Measurements from ENCODE around the gene MARS1.

Gene MARS1

GRCh38 chr12:57475271-57476161 lies 12.4 kb upstream of the MARS1 start:
- TF ChIP-seq ZIC2 (tag by site-specific recombination; IDR thresholded peaks at IDR 0.05) (no peak), ZNF639 (tag by site-specific recombination; IDR thresholded peaks at IDR 0.05) (no peak), ZNF341 (tag by site-specific recombination; IDR thresholded peaks at IDR 0.05; ENCODE audit: low read depth) (no peak)
- CTCF ChIA-PET, result interaction anchor here (0.9 to 2.4 kb wide), 5 partner anchors 10 to 23 kb away, joined by 5 to 19 read pairs (median 5); partner anchors contain the start of genes GLI1 and INHBE
- Histone ChIP-seq H3K4me1 (ENCODE audit: control insufficient read depth, insufficient read depth, low read length) (no peaks in the 10 kb centered on the region), H3K36me3 (ENCODE audit: control insufficient read depth in 2 of 2, insufficient read depth in 1 of 2, low read length in 2 of 2) (no peaks in the 10 kb centered on the region), H3K4me3 (ENCODE audit: low read depth, low read length) (no peak overlapping the region), H3K9me3 (ENCODE audit: control insufficient read depth, insufficient read depth, low read depth, low read length) (no peaks in the 10 kb centered on the region), H3K27ac (ENCODE audit: extremely low read depth, low read depth, low read length) (no peak overlapping the region)
- POLR2A ChIA-PET, result no interaction called here

DNA sequence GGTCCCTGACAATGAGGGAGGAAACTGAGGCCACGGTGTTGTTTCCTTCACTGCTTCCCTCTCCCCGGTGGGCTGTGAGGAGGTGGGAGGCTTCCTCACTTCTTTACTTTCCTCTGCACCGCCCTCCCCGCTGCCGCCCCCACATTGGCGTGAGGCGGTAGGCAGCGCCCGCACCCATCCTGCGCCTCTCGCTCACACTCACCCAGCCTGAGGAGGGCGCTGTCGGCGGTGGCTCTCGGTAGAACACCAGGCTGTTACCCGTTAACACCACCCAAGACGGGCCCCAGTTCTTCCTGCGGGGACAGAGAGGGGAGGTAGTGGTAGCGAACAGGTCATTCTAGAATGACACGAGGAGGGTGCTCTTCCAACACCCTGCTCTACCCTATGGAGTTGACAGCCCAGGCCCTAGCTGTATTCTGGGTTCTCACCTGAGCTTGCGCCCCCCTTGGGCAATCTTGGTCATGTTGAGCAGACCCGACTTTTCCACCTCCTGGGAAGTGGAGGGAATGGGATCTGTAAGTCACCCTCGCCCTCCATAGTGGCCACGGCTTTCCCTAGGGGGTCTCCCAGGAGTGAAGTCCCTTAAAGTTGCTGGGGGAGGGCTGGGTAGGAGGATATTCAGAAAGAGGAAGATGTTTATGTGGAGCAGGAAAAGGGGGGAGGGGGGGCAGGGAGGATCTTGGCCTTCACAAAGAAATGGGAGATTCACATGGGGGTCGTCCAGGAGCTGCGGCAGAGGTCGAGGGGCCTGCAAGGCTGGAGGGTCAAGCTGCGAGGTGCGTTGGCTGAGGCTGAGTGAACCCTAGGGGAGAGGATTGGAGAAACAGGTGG lies 11.5 kb upstream of the MARS1 start:
- H3K27ac ChIP-seq (ENCODE audit: extremely low read depth, low read depth, low read length), result no peak overlapping the region
- no peaks in the 10 kb centered on the region for H3K4me1 ChIP-seq (ENCODE audit: control insufficient read depth, insufficient read depth, low read length)
- POLR2A ChIA-PET, result no interaction called here
- no peak overlapping the region for H3K4me3 ChIP-seq (ENCODE audit: low read depth, low read length)
- H3K9me3 ChIP-seq (ENCODE audit: control insufficient read depth, insufficient read depth, low read depth, low read length), result no peaks in the 10 kb centered on the region
- CTCF ChIA-PET, result interaction anchor here (1.0 to 1.7 kb wide), 2 partner anchors 14 to 21 kb away, joined by 4 read pairs; partner anchors contain the start of gene INHBE
- no peak for TF ChIP-seq ZNF24 (tag by site-specific recombination; IDR thresholded peaks at IDR 0.05)
- TF ChIP-seq ZNF138 (tag by site-specific recombination; IDR thresholded peaks at IDR 0.05; ENCODE audit: borderline replicate concordance), result no peak
- TF ChIP-seq ZNF707 (tag by site-specific recombination; IDR thresholded peaks at IDR 0.05), result no peak
- TF ChIP-seq ZNF335 (tag by site-specific recombination; conservative IDR thresholded peaks at IDR 0.05), result no peak
- TF ChIP-seq, protein P1, sequence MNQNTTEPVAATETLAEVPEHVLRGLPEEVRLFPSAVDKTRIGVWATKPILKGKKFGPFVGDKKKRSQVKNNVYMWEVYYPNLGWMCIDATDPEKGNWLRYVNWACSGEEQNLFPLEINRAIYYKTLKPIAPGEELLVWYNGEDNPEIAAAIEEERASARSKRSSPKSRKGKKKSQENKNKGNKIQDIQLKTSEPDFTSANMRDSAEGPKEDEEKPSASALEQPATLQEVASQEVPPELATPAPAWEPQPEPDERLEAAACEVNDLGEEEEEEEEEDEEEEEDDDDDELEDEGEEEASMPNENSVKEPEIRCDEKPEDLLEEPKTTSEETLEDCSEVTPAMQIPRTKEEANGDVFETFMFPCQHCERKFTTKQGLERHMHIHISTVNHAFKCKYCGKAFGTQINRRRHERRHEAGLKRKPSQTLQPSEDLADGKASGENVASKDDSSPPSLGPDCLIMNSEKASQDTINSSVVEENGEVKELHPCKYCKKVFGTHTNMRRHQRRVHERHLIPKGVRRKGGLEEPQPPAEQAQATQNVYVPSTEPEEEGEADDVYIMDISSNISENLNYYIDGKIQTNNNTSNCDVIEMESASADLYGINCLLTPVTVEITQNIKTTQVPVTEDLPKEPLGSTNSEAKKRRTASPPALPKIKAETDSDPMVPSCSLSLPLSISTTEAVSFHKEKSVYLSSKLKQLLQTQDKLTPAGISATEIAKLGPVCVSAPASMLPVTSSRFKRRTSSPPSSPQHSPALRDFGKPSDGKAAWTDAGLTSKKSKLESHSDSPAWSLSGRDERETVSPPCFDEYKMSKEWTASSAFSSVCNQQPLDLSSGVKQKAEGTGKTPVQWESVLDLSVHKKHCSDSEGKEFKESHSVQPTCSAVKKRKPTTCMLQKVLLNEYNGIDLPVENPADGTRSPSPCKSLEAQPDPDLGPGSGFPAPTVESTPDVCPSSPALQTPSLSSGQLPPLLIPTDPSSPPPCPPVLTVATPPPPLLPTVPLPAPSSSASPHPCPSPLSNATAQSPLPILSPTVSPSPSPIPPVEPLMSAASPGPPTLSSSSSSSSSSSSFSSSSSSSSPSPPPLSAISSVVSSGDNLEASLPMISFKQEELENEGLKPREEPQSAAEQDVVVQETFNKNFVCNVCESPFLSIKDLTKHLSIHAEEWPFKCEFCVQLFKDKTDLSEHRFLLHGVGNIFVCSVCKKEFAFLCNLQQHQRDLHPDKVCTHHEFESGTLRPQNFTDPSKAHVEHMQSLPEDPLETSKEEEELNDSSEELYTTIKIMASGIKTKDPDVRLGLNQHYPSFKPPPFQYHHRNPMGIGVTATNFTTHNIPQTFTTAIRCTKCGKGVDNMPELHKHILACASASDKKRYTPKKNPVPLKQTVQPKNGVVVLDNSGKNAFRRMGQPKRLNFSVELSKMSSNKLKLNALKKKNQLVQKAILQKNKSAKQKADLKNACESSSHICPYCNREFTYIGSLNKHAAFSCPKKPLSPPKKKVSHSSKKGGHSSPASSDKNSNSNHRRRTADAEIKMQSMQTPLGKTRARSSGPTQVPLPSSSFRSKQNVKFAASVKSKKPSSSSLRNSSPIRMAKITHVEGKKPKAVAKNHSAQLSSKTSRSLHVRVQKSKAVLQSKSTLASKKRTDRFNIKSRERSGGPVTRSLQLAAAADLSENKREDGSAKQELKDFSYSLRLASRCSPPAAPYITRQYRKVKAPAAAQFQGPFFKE (tag by site-specific recombination; IDR thresholded peaks at IDR 0.05; ENCODE audit: borderline replicate concordance), result no peak
- TF ChIP-seq ZNF23 (tag by site-specific recombination; IDR thresholded peaks at IDR 0.05; ENCODE audit: borderline replicate concordance), result no peak
- TF ChIP-seq ZNF585B (tag by site-specific recombination; IDR thresholded peaks at IDR 0.05), result no peak
- no peak for TF ChIP-seq SALL2 (tag by site-specific recombination; IDR thresholded peaks at IDR 0.05; ENCODE audit: borderline replicate concordance)
- TF ChIP-seq ELK4 (IDR thresholded peaks at IDR 0.05; ENCODE audit: borderline replicate concordance, low read depth, low read length), result no peak
- TF ChIP-seq ZBTB7A (tag by site-specific recombination; IDR thresholded peaks at IDR 0.05; ENCODE audit: low read depth), result no peak
- no peak for TF ChIP-seq HOXA7 (CRISPR knock-in tag; IDR thresholded peaks at IDR 0.05; ENCODE audit: borderline replicate concordance)
- TF ChIP-seq ZNF146 (tag by site-specific recombination; IDR thresholded peaks at IDR 0.05), result no peak
- TF ChIP-seq ZNF354C (tag by site-specific recombination; IDR thresholded peaks at IDR 0.05; ENCODE audit: borderline replicate concordance, low read depth), result no peak
- no peak for TF ChIP-seq ZNF140 (tag by site-specific recombination; IDR thresholded peaks at IDR 0.05)
- no peak for TF ChIP-seq SETDB1 (IDR thresholded peaks at IDR 0.05; ENCODE audit: insufficient read length, low read length)
- TF ChIP-seq HOXC10 (CRISPR knock-in tag; IDR thresholded peaks at IDR 0.05), result no peak
- H3K36me3 ChIP-seq (ENCODE audit: control insufficient read depth in 2 of 2, insufficient read depth in 1 of 2, low read length in 2 of 2), result no peaks in the 10 kb centered on the region
